HG03432 (cell line): Measurements from ENCODE around the gene LAPTM5.

ENCODE experiments used
- ATAC-seq: cut with Tn5 transposase; IDR thresholded peaks from one replicate; pipeline ENCODE4 v1.9.1; 2021; ENCODE audit warnings: mild to moderate bottlenecking, moderate library complexity; ENCODE audit not compliant: unreplicated experiment

The LAPTM5 gene

DNA sequence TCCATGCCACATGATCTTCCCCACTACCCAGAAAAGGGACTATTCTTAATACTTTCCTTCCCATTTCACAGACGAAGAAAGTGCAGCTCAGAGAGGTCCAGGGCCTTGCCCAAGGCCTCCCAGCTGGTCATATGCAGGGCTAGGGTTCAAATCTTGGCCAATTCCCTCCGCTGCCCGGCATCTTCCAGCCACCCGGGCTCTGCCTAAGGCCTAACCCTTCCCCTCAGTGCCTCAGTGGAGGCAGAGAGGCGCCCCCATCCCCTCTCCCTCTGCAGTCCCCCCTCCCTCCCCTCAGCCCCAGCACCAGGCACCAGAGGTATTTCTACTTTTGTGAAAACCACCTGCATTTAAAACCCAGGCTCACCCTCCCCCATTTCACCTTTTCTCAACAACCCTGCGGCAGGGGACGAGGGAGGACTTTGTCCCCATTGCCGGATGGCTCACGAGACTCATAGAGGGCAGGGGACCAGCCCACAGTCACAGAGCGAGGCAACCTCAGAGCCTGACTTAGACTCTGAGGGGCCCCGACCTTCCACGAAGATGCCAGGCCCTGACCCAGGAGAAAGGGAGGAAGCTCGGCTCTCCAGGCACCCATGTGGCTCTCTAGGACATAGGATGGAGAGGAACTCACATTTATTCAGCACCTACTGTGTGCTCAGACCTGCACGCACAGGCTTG lies 12.3 kb downstream of the LAPTM5 start:
- ATAC-seq, result no peak

DNA sequence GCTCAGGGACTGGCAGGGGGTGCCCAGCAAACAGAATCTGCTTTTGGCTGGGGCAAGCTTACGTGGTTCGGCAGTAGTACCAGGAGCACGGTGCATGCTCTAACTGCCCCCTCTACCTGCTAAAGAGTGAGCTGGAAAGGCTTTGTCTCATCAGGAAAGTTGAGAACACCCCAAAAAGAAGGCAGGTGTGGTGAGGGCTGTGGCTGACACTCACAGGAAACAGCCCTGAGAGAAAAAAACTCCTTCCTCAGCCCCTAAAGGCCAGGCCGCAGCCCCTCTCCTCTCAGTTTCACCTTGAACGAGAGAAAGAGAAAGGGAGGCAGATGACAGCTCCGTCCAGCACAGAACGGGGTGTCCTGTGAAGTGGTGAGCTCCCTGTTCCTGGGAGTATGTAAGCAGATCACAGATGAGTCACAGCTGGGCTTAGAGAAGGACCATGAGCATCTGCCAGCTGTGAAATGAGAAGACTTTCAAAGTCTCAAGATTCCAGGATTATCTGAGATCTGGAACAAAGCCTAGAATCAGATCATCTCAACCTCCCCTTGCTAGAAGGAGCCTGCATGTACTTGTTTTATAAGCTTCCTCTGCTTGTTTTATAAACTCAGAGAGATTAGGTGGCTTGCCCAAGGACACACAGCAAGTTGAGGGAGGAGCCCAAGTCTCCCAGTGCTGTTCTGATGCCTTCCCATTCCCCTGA lies 13.4 kb downstream of the LAPTM5 start:
- ATAC-seq, result peak; percentile 25

DNA sequence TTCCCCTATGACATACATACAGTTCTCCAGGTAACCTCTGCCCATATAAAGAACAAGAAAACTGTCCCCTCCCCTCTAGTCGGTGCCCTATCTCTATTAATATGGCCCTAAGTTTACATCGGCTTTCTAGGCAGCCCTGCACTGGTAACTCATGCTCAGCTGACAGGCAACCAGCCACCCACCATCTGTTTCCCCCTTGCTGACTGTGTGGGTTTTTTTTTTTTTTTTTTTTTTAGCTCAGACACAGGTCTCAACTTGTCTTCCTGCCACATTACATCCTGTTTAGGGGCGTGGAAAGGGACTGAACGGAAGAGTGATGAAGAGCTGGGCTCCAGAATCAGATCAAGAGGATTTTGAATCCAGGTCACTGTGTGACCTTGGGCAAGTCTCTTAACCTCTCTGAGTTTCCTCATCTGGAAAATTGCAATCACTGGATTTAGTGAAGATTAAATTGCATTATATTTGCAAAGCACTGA lies 14.0 kb downstream of the LAPTM5 start:
- ATAC-seq, result peak; percentile 41

DNA sequence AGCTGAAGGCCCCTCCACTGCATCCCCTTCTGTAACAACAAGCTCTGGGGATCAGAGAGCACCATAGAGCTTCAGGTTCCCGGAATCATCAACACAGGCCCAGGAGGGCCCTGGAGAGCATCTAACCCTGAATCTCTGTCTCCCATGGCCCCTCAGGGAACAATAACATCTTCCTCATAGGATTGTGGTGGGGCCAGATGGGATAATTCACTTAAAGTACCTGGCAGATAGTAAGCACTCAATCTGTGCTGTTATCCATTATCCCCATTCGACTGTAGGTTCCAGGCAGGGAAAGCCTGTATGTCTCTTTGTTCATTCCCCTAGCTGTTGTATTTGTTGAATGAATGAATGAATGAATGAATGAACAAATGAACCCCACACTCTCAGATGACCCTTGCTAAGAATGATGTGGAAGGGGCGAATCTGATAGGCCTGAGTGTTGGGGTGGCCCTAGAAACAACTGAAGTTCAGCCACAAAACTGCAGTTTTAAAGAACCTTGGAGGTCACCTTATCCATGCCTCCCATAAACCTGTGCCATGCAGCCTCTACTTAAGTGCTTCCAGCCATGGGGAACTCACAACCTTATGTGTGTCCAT lies 14.5 kb downstream of the LAPTM5 start:
- ATAC-seq, result no peak

DNA sequence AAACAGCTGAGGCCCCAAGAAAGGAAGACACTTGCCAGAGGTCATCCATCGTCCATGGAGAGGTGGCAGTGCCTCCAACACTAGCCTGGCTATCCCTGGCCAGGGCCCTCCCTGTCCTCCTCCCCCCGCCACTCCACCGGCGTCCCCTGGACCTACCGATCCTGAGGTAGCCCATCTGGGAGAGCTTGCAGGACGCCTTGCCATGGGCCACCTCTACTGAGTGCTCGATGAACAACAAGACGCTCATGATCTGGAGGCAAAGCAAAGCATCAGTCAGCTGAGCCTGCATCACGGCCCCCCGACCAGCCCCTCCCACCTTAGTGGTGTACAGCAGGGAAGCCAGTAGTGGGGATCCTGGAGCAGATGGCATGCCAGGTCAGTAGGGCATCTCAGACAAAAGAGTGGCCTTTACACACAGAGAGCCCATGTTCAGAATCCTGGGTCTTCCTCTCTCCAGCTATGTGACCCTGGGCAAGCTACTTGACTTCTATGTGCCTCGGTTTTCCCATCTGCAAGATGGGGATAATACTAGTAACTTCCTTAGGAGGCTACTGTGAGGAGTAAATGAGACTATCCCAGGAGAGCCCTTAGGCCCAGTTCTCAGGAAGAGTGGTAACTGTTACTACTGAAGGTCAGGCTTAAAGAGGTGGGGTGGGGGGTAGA lies 15.1 kb downstream of the LAPTM5 start:
- no peak for ATAC-seq

DNA sequence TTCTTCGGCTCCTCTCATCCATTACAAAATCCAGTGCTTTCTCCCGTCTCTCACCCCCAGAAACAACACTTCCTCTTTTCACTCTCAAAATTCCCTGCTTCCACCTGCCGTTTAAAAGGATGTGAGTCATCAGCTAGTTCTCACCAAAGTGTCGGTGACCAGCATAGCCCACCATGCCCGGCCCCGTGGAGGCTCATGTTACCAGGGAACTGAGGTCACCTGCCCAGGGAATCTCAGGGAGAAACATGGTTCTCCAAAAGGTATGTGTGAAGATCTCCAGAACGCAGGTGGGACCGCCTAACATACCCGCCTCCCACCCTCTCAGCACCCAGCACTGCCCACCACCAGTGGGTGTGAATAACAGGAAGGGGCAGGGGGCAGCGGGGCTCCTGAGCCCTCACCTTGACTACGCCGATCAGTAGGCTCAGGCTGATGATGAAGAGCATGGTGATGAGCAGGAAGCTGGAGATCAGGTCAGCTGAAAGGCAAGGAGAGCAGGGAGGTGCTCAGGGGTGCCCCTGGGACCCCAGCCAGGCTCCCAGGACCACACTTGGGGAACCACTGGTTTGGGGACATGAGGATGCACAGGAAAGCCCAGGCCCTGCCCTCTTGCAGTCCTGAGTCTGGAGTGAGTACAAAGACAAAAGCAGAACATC lies 16.2 kb downstream of the LAPTM5 start:
- ATAC-seq, result no peak

DNA sequence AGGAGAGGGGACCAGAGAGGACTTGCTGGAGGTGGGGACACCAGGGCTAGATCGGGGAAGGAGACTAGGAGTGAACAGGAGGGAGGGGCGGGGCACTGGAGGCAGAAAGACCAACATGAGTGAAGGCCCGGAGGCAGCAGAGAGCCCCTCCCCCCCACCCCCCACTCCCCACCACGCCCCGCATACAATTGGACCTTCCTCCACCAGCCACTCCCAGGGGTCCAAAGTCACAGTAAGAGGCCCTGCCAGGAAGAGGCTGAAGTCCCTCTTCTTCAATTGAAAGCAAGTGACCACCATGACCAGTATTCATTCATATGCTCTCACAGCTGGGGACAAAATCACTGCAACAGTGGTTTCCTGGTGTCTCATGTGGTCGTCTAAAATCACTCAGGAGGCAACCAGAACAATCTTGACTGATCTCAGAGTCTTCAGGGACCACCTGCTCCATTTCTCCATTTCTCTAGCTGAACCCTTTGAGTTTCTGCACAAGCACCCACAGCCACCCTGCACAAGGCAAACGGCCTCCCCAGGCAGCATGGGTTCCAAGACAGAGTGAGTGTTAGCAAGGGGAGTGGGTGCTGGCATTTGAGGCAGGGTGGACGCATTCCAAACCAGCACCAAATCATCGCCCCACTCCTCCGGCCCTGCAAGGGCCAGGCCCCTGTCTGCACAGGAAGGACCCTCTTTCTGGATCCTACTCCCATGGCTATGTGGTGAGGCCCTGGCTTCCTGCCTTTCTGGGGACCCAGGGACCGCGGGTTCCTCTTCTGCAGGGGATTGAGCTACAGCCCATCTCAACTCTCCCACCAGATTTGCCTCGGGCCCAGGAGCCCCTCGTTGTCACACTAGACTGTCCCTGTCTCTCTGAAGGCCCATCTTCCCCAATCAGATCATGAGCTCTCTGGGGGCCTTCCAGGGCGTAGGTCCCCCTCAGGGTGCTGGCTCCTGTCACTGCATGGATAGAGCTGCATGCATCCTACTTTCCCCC lies 17.0 kb downstream of the LAPTM5 start:
- no peak for ATAC-seq

DNA sequence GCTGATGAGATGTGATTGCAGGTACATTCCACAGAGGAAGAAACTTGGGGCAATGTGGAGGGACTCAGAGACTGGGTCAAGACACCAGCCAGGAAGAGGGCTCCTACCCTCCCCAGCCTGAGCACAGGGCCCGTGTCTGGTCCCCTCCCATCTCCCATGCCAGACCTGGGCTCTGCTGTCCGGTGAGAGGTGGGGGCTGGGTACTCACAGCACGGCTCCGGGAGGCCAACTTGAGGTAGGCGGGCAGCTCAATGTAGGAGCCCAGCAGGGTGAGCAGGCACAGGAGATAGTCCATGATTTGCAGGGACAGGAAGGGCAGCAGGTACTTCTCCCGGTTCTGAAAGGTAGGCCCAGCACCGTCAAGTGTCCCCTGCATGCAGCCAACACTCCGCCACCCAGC lies 18.0 kb downstream of the LAPTM5 start:
- ATAC-seq, result no peak

DNA sequence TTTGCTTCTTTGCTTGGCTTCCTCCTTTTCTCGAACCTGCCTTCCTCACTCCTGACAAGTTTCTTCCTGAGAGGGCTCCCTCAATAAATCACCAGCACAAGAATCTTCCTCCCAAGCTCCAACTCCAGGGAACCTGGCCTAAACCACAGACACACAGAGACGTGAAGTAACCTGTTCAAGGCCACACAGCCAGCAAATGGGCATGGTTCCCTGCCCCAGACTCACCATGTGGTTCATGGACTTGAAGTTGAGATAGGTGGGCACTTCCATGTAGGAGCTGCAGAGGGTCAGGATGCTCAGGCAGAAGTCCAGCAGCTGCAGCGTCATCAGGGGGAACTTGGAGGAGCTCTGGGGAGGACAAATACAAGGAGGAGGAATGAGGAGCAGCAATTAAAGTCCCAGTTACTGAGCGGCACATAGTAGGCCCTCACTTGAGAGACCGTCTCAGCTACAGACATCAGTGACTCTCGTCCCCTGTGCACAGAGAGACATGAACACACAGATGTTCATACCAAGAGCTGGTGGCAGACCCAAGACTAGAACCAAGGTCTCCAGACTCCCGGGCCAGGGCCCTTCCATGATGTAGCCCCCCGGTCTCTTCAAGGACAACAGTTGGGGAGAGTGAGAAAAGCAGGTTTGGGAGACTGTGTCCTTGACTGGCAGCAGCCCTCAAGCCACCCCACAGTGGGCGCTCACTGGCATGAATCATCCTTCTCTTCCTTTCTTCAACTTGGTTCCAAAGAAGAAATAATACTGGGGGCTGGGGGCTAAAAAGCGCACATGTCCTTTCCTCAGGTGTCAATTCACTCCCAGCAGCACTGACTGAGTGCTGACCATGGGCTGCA lies 18.6 kb downstream of the LAPTM5 start:
- ATAC-seq, result no peak

DNA sequence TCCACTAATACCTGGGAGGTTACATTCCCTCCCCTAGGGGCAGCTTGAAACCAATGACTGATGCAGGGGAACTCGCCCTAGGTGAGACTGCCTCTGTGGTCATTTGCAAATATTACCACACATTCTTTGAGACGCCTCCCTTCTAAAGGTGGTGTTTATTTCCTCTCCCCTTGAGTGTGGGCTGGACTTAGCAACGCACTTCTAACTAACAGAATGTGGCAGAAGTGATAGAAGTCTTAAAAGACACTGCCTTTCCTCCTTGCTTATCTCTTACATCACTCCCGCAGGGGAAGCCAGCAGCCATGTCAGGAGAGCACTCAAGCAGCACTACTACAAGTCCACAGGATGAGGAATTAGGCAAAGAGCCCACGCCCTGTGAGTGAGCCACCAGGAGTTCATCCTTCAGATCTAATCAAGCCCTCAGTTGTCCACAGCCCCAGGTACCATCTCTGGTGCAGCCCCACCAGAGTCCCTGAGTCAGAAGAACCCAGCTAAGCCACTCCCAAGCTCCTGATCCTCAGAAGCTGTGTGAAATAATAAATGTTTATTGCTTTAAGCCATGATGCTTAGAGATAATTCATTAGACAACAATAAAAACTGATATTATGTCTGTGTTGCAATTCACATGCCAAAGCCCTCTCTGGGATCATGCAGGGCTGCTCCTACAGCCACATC lies 19.4 kb downstream of the LAPTM5 start:
- no peak for ATAC-seq

DNA sequence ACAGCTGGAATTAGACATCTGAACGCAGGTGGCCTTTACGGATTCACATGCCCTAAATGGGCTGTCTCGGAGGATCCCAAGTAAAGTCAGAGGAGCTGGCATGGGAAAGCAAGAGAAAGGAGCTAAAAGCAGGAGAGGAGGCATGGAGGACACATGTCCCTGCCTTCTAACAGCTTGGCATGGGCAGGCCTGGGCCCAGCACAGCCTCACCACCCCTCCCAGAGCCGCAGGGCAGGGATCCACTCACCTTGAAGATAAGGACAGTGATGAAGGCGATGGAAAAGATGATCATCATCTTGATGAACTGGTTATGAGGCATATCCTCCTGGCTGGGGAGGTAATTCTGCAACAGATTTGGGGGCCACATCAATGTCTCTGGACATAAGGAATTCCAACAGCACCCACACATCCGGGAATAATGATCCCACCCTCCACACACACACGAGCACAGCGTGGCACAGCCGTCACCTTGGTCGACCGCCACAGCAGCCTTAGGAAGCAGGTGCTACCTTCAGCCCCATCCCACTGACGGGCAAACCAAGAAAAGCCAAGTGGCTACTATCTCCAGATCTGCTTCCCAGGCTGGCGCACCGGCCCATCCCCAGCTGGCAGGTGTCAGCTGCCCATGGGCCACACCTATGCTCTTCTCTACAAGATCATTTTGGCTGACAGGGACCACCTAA lies 20.1 kb downstream of the LAPTM5 start:
- no peak for ATAC-seq

DNA sequence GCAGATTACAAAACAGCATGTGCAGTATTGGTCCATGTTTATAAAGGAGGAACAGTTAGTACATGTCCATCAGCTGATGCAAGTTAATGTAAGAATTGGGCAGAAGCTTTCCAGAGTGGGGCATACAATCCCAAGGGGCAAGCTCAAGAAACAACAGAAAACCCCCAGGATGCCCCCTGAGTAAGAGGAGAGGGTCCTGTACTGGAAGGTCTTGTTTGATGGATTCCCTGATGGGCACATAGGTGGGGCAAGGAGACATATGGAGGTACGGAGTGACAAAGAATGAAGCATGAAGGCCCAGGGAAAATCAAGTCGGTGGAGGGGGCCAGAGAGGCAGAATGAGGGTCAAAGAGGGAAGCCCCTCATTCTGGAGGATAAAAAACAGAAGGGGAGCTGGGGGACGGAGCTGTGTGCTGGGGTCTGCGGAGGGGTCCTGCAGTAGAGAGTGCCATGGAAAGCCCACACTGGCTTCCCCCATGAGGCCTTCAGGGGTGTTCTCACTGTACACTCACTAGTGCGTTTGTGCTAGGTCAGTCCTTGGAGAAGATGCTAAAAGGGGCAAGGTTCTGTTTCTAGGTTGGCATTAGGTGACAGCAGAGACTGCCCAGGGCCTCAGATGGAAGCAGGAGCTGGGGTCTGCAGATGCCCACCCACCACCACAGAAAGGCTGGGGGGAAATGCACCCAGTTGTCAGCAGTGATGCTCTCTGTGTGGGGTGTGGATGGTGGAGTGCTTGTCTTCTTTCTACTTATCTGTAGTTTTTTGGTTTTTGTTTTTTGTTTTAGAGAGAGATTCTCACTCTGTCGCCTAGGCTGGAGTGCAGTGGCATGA lies 21.7 kb downstream of the LAPTM5 start:
- ATAC-seq, result no peak

DNA sequence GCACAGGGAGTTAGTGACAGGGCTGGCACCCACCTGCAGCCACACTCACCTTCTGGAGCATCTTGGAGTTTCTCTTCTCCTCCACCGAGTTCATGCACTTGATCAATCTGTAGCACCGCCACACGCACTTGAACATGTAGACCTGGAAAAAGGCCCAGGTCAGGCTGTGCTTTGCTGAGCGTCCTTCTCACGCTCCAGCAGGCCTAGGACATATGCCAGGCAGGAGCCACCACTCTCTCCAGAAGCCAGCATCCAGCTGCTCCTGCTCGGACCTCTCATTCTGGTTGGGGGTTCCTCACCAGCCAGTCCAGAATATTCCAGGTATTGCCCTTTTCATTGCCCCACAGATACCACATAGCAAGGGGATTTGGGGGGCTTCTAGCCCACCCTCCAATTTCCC lies 22.4 kb downstream of the LAPTM5 start:
- no peak for ATAC-seq

DNA sequence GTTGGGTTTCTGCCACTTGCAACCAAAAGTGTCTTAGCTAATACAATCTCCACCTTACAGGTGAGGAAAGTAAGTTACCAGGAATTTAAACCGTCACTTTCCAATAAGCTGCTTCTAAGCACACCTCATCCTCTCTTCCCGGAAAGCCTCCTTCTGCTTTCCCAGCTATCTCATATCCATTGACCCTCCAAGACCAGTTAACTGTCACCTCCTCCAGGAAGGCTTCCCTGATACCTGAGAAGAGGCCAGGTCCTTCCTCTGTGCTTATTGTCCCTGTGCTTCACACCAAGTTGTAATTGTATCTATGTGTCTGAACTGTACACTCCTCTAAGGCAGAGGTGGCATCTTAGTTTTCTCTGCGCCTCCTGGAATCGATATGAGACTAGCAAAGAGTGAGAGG lies 23.0 kb downstream of the LAPTM5 start:
- no peak for ATAC-seq

DNA sequence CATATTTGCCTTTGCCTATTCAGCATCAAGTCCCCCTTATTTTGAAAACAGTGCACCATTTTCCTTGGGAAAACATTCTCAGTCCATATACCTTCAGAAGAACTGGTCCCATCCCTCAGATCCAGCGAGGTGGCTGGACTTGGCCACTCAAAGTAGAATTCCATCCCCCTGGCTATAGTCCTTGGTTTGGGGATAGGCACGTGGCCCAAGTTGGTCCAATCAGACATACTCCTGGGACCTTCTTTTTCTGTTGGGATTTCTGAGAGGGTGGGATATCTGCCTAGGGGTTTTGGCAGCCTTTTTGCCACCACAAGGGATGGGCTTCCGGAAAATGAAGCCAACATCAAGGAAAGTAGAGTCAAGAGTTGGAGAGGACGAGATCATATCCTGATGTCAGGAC lies 23.5 kb downstream of the LAPTM5 start:
- ATAC-seq, result no peak

DNA sequence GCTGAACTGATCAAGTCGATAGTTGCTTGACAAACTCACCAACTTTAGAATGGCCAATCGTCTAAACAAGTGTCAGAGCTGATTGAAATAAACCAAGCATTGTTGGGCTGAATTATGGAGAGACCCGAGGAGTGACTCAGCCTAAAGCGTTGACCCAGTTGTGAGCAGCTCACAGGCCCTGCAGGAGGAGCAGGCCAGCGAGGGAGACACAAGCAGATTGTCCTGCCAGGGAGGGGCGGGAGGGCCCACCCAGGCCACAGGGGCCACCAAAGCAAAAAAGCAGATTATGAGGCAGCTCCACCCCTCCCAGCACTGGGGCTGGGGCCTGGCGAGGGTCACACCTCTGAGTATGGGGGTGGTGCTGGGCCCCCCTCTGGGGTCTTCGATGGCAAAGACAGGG lies 24.1 kb downstream of the LAPTM5 start:
- ATAC-seq, result no peak
